Bronchial epithelial cell (primary cell): Measurements from ENCODE around the gene CCDC158. TPM values are rescaled to one million over a fixed set of nuclear protein-coding genes. Genes with fewer than 3 reads are reported as not detected.
"Not testable (repeated sequence)": the region's sequence is repeated elsewhere in the genome, so short reads cannot be mapped to it uniquely, and the experiment has no call there.

Experiments used
- DNase-seq: peaks from one replicate; pipeline ENCODE4 v3.0.0-alpha.2; 2010; ENCODE audit warnings: low read depth
- FAIRE-seq: peaks from 2 replicates; lab custom pipeline; 2011; peaks lifted over from hg19 to GRCh38; lab: Jason Lieb, UNC
- H3K27me3 ChIP-seq: 2 replicates; pipeline ENCODE4 v1.5.1; 2011; ENCODE audit warnings: low read length; ENCODE audit not compliant: control insufficient read depth, insufficient read depth
- H3K36me3 ChIP-seq: 2 replicates; pipeline ENCODE4 v1.5.1; 2011; ENCODE audit warnings: low read length; ENCODE audit not compliant: control insufficient read depth, insufficient read depth
- H3K4me3 ChIP-seq: 2 replicates; pipeline ENCODE4 v1.5.1; 2011; ENCODE audit warnings: mild to moderate bottlenecking, low read depth, low read length, control low read depth
- CTCF ChIP-seq: IDR thresholded peaks from 2 replicates; pipeline ENCODE4 v1.5.1; 2011; ENCODE audit warnings: mild to moderate bottlenecking, moderate library complexity, low read length, control low read depth, inconsistent platforms; ENCODE audit not compliant: insufficient read depth, severe bottlenecking
- total RNA-seq: library from RNA; depleted of rRNA; stranded (reverse); fragments of >200 nt; gene quantifications from 2 replicates; pipeline ENCODE4 v1.2.1, GENCODE V29; 2014

The CCDC158 gene
- total RNA-seq, 1 donor from 2014 or later, result under 0.01 TPM

GRCh38 chr4:76458297-76458696, 37.4 kb upstream of the CCDC158 start:
- H3K36me3 ChIP-seq, result no peaks in the 10 kb centered on the region
- no peak overlapping the region for H3K4me3 ChIP-seq
- FAIRE-seq (no peak), DNase-seq (no peak)
- no peak for TF ChIP-seq CTCF
- H3K27me3 ChIP-seq, result no peaks in the 10 kb centered on the region

GRCh38 chr4:76457885-76458284, 36.9 kb upstream of the CCDC158 start:
- Histone ChIP-seq H3K4me3 (no peak overlapping the region), H3K27me3 (no peaks in the 10 kb centered on the region), H3K36me3 (no peaks in the 10 kb centered on the region)
- TF ChIP-seq CTCF, result no peak
- FAIRE-seq (no peak), DNase-seq (peak; percentile 72)

GRCh38 chr4:76454073-76454472, 33.1 kb upstream of the CCDC158 start:
- not testable (repeated sequence) for H3K27me3 ChIP-seq, DNase-seq, H3K36me3 ChIP-seq, H3K4me3 ChIP-seq, FAIRE-seq

GRCh38 chr4:76453232-76453631, 32.3 kb upstream of the CCDC158 start:
- FAIRE-seq (no peak), DNase-seq (no peak)
- TF ChIP-seq CTCF, result no peak
- no peaks in the 10 kb centered on the region for H3K36me3 ChIP-seq
- H3K27me3 ChIP-seq, result no peaks in the 10 kb centered on the region
- no peak overlapping the region for H3K4me3 ChIP-seq

GRCh38 chr4:76449833-76450232, 28.9 kb upstream of the CCDC158 start:
- no peak for TF ChIP-seq CTCF
- Histone ChIP-seq H3K27me3 (no peaks in the 10 kb centered on the region), H3K4me3 (no peak overlapping the region), H3K36me3 (no peaks in the 10 kb centered on the region)
- no peak for FAIRE-seq
- DNase-seq, result peak; percentile 42

- Histone ChIP-seq H3K27me3 (no peaks in the 10 kb centered on the region), H3K4me3 (no peak overlapping the region), H3K36me3 (no peaks in the 10 kb centered on the region)
- DNase-seq, result peak; percentile 38
- no peak for FAIRE-seq
- no peak for TF ChIP-seq CTCF
These were observed 28.4 kb upstream of the CCDC158 start for GRCh38 chr4:76449362-76449767.
